Stimulated activated CD4-positive, alpha-beta T cell treated with anti-CD3 and anti-CD28 coated beads, Interleukin-4, amount 100 ng/mL, for 1 hour (primary cell): ENCODE data around the gene HOXC12.
A peak's percentile ranks its signal among the peaks of the same experiment; 100 is the strongest.

Experiments
- DNase-seq: peaks from one replicate; pipeline ENCODE4 v3.0.0-alpha.2; 2020

The HOXC12 gene

GRCh38 chr12:53998110-53998899 is 43.6 kb downstream of the HOXC12 start:
- no peak for DNase-seq

- no peak for DNase-seq
Observed at GRCh38 chr12:53998900-53999236, 44.2 kb downstream of the HOXC12 start.

GRCh38 chr12:53999559-54000115 is 44.9 kb downstream of the HOXC12 start:
- no peak for DNase-seq

GRCh38 chr12:54000116-54001114 is 45.7 kb downstream of the HOXC12 start, which contains the start of gene HOXC9:
HOXC9 (plus strand) TSS chr12:54000161; CDS start chr12:54000189, 28 bp downstream.
- DNase-seq = no peak

GRCh38 chr12:54001283-54002187 is 46.8 kb downstream of the HOXC12 start:
- no peak for DNase-seq

- no peak for DNase-seq
Observed at GRCh38 chr12:54002278-54002914, 47.7 kb downstream of the HOXC12 start.

GRCh38 chr12:54002915-54003389 is 48.2 kb downstream of the HOXC12 start:
- no peak for DNase-seq

- no peak for DNase-seq
Observed at GRCh38 chr12:54003625-54004024, 48.9 kb downstream of the HOXC12 start.

GRCh38 chr12:54004063-54004840 is 49.5 kb downstream of the HOXC12 start:
- no peak for DNase-seq

GRCh38 chr12:54004841-54005530 is 50.3 kb downstream of the HOXC12 start:
- no peak for DNase-seq

- no peak for DNase-seq
Observed at GRCh38 chr12:54005531-54005852, 50.8 kb downstream of the HOXC12 start.

GRCh38 chr12:54005853-54006558 is 51.3 kb downstream of the HOXC12 start:
- DNase-seq = peak; percentile 86

- DNase-seq = no peak
Observed at GRCh38 chr12:54006559-54007220, 52.0 kb downstream of the HOXC12 start.

GRCh38 chr12:54007538-54008259 is 53.0 kb downstream of the HOXC12 start:
- no peak for DNase-seq

GRCh38 chr12:54008260-54008552 is 53.5 kb downstream of the HOXC12 start:
- no peak for DNase-seq
